Right lobe of liver (tissue), 6 donors: Measurements from ENCODE around the gene CEP89. TPM values are rescaled to one million over a fixed set of nuclear protein-coding genes. Genes with fewer than 3 reads are reported as not detected.

Source experiments
- ATAC-seq, 4 donors: fragments of 200-7000 bp; cut with Tn5 transposase; one replicate each; pipeline ENCODE4 v1.9.1; 2020; ENCODE audit warnings: mild to moderate bottlenecking in 4 of 4, moderate library complexity in 4 of 4
- DNase-seq, 3 donors: peaks; one replicate each; pipeline ENCODE4 v3.0.0-alpha.2; 2020
- H3K27ac ChIP-seq, 3 donors: fragments of 200-600 bp; one replicate each; pipeline ENCODE4 v1.8.0; 2022
- H3K27me3 ChIP-seq, 2 donors: fragments of 200-600 bp; one replicate each; pipeline ENCODE4 v1.8.0; 2022
- H3K36me3 ChIP-seq, 4 donors: fragments of 200-600 bp; sonication (generic) in 1 of 4; one replicate each; pipeline versions ENCODE4 v1.5.1 to v1.8.0; 2017 to 2022; ENCODE audit warnings: control low read depth in 1 of 4
- H3K4me1 ChIP-seq, 4 donors: fragments of 200-600 bp; sonication (generic) in 1 of 4; one replicate each; pipeline versions ENCODE4 v1.5.1 to v1.8.0; 2017 to 2022; ENCODE audit warnings: control low read depth in 1 of 4
- H3K4me3 ChIP-seq, 3 donors: fragments of 200-600 bp; one replicate each; pipeline ENCODE4 v1.8.0; 2022
- H3K9me3 ChIP-seq, 4 donors: fragments of 200-600 bp; sonication (generic) in 1 of 4; one replicate each; pipeline versions ENCODE4 v1.5.1 to v1.8.0; 2017 to 2022; ENCODE audit warnings: control low read depth in 1 of 4
- CTCF ChIP-seq, 4 donors: fragments of 200-600 bp in 3 of 4; fragments of 450-650 bp in 1 of 4; IDR thresholded peaks; one replicate each; pipeline versions ENCODE4 v1.5.1 to v1.8.0; 2016 to 2022; ENCODE audit warnings: antibody characterized with exemption in 4 of 4, mild to moderate bottlenecking in 2 of 4
- POLR2A ChIP-seq: fragments of 450-650 bp; IDR thresholded peaks from one replicate; pipeline ENCODE4 v1.6.1; 2017; ENCODE audit warnings: antibody characterized with exemption, mild to moderate bottlenecking
- WGBS: methylation state at CpG from one replicate; pipeline ENCODE4 v1.1.6; 2018; ENCODE audit warnings: low coverage, low lambda C conversion rate; ENCODE audit not compliant: insufficient coverage; ENCODE audit errors: missing lambda C conversion rate; 5-methylcytosine and 5-hydroxymethylcytosine counted together
- intact Hi-C, 2 donors: fragments of 100-400 bp; cut with DNase I; formaldehyde crosslinking; loops; one replicate each; pipeline versions ENCODE4 v1.11.2 to v1.14.1; 2022
- total RNA-seq, 6 experiments: library from RNA; depleted of rRNA in 2 of 6; stranded (reverse); fragments of >200 nt in 2 of 6; fragmentation: NEBNext Ultra II Directional in 3 of 6; extraction: Animal tissue kit (Norgen Biotek cat#: 25700) in 3 of 6; gene quantifications; one replicate each; pipeline versions ENCODE4 v1.1.0 to v1.2.4, GENCODE V29; 2016 to 2023
- donor health status: DM: no; HTN: yes; CAD: no.
- donor health status: DM: no; HTN: no; CAD: no.
- donor health status: DM: no; HTN: no; CAD: no.
- donor health status: DM: no; HTN: yes; CAD: no.
- donor health status: DM: no; HTN: yes; CAD: no.

Gene CEP89
- total RNA-seq, 6 experiments from 2014 or later = 2.9 to 5.7 (median 4.7) TPM

GRCh38 chr19:32901504-32902161 is 70.1 kb downstream of the CEP89 start:
- Histone ChIP-seq H3K4me3 (no peak overlapping the region), H3K4me1 (no peaks in the 10 kb centered on the region), H3K27ac (no peak overlapping the region), H3K9me3 (no peaks in the 10 kb centered on the region), H3K27me3 (no peaks in the 10 kb centered on the region), H3K36me3 (no peaks in the 10 kb centered on the region)
- TF ChIP-seq POLR2A (no peak), CTCF (IDR thresholded peaks at IDR 0.05) (no peak)
- ATAC-seq (no peak), DNase-seq (no peak)
- whole genome bisulfite sequencing = no CpG with 5 or more reads among the region's 5 CpGs
- intact Hi-C loops = no loop called here

GRCh38 chr19:32896516-32897214 is 75.1 kb downstream of the CEP89 start:
- no peaks in the 10 kb centered on the region for H3K4me1 ChIP-seq
- ATAC-seq (no peak), DNase-seq (no peak)
- H3K4me3 ChIP-seq = no peak overlapping the region
- H3K9me3 ChIP-seq = peaks cover 0 to 5% (median 0%) of the 10 kb centered on the region in 4 donors
- no peaks in the 10 kb centered on the region for H3K27me3 ChIP-seq
- WGBS = 92% methylated on average over 1 of the region's 1 CpG
- no peak for TF ChIP-seq CTCF (IDR thresholded peaks at IDR 0.05)
- TF ChIP-seq POLR2A = no peak
- no peaks in the 10 kb centered on the region for H3K36me3 ChIP-seq
- intact Hi-C loops = no loop called here
- H3K27ac ChIP-seq = no peak overlapping the region

GRCh38 chr19:32895384-32895783 is 76.4 kb downstream of the CEP89 start:
- Histone ChIP-seq H3K4me3 (no peak overlapping the region), H3K36me3 (no peaks in the 10 kb centered on the region), H3K27me3 (no peaks in the 10 kb centered on the region), H3K27ac (no peak overlapping the region), H3K9me3 (peaks cover 0 to 5% (median 0%) of the 10 kb centered on the region in 4 donors), H3K4me1 (no peaks in the 10 kb centered on the region)
- intact Hi-C loops = no loop called here
- 83% methylated on average over 3 of the region's 3 CpGs for WGBS
- TF ChIP-seq CTCF (IDR thresholded peaks at IDR 0.05) = no peak
- TF ChIP-seq POLR2A = no peak
- DNase-seq (no peak), ATAC-seq (no peak)

GRCh38 chr19:32891609-32892008 is 80.1 kb downstream of the CEP89 start:
- WGBS = 90% methylated on average over 2 of the region's 2 CpGs
- no peak for DNase-seq
- H3K27ac ChIP-seq = no peak overlapping the region
- no peaks in the 10 kb centered on the region for H3K4me1 ChIP-seq
- H3K27me3 ChIP-seq = no peaks in the 10 kb centered on the region
- H3K36me3 ChIP-seq = no peaks in the 10 kb centered on the region
- H3K9me3 ChIP-seq = peaks cover 0 to 5% (median 0%) of the 10 kb centered on the region in 4 donors
- TF ChIP-seq POLR2A (no peak), CTCF (IDR thresholded peaks at IDR 0.05) (no peak)
- ATAC-seq = no peak
- intact Hi-C loops = no loop called here
- H3K4me3 ChIP-seq = no peak overlapping the region
